Astrocyte of the cerebellum (primary cell): Measurements from ENCODE around the gene DENND4A.
"Not testable (repeated sequence)": the region's sequence is repeated elsewhere in the genome, so short reads cannot be mapped to it uniquely, and the experiment has no call there.

Experiments
- DNase-seq: peaks from one replicate; pipeline ENCODE4 v3.0.0-alpha.2; 2011; ENCODE audit warnings: low read depth
- H3K4me3 ChIP-seq: 2 replicates; pipeline ENCODE4 v1.5.1; 2011; ENCODE audit warnings: mild to moderate bottlenecking, low read depth, low read length, moderate library complexity
- in situ Hi-C: cut with HindIII; loops from 2 replicates; pipeline ENCODE4 v1.10.0; 2017; ENCODE audit warnings: low sequenced_read_pairs
- TF ChIP-seq, protein P1 (sequence below): IDR thresholded peaks from 2 replicates; pipeline ENCODE4 v1.5.1; 2012; ENCODE audit warnings: low read length, low read depth, moderate library complexity, mild to moderate bottlenecking; ENCODE audit errors: missing control alignments

The DENND4A gene

DNA sequence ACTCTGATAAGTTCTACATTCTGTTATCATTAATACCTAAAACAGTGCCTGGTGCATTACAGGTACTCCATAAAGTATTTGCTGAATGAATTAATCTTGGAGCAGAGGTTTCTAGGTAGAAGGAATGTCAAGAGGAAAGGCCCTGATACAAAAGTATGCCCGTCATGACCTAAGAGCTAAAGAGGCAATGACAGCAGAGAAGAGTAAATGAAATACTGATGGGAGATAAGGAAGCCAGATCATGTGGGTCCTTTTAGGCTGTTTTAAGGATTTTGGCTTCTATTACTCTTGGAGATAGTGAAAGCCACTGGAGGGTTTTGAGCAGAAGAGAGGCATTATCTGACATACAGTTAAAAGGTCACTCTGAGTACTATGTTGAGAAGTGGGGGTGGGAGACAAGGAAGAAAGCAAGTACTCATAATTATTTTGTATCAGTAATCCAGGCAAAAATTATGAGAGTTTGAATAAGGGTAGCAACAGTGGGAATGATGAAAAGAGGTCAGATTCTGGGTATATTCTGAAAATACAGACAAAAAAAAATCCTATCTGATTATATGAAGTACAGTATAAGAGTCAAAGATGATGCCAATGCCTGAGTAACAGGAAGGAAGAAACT, 48.3 kb downstream of the DENND4A start:
- in situ Hi-C loops: no loop called here
- H3K4me3 ChIP-seq: no peak overlapping the region
- no peak for DNase-seq
- TF ChIP-seq, protein P1, sequence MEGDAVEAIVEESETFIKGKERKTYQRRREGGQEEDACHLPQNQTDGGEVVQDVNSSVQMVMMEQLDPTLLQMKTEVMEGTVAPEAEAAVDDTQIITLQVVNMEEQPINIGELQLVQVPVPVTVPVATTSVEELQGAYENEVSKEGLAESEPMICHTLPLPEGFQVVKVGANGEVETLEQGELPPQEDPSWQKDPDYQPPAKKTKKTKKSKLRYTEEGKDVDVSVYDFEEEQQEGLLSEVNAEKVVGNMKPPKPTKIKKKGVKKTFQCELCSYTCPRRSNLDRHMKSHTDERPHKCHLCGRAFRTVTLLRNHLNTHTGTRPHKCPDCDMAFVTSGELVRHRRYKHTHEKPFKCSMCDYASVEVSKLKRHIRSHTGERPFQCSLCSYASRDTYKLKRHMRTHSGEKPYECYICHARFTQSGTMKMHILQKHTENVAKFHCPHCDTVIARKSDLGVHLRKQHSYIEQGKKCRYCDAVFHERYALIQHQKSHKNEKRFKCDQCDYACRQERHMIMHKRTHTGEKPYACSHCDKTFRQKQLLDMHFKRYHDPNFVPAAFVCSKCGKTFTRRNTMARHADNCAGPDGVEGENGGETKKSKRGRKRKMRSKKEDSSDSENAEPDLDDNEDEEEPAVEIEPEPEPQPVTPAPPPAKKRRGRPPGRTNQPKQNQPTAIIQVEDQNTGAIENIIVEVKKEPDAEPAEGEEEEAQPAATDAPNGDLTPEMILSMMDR: no peak

DNA sequence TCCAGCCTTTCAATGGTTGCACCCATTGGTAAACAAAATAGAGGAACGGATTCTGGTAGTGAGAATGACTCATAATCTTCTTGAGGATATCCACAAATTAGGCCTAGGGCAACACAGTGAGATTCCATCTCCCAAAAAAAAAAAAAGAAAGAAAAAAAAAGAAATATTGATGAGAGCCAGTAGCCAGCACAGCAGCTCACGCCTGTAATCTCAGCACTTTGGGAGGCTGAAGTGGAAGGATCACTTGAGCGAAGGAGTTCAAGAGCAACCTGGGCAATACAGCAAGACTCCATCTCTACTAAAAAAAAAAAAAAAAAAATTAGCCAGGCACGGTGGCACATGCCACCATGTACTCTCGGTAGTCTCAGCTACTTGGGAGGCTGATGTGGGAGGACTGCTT, 51.9 kb downstream of the DENND4A start:
- TF ChIP-seq, protein P1: no peak
- in situ Hi-C loops: no loop called here

DNA sequence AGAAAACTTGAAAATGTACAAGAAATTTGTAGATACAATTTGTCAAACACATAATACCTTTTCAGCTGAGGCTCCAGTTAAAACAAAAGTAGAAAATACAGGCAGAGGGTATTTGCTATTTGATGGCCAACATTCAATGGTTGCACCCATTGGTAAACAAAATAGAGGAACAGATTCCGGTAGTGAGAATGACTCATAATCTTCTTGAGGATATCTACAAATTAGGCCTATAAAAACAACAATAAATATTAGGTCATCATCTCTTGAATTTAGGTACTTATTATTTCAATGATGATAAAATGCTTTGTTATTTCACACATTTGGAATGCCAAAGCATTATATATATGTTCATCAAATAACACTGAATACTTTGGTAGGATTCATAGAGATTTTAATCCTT, 53.4 kb downstream of the DENND4A start:
- DNase-seq: no peak
- no peak overlapping the region for H3K4me3 ChIP-seq
- in situ Hi-C loops: no loop called here
- TF ChIP-seq, protein P1: no peak

More for the DNA sequence above, 51.9 kb downstream of the DENND4A start:
- DNase-seq: no peak
- no peak overlapping the region for H3K4me3 ChIP-seq

DNA sequence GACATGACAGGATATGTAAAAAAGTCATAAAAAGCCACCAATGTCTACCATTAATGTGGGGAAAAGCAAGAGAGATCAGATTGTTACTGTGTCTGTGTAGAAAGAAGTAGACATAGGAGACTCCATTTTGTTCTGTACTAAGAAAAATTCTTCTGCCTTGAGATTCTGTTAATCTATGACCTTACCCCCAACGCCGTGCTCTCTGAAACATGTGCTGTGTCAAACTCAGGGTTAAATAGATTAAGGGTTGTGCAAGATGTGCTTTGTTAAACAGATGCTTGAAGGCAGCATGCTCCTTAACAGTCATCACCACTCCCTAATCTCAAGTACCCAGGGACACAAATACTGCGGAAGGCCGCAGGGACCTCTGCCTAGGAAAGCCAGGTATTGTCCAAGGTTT, 58.5 kb downstream of the DENND4A start:
- in situ Hi-C loops, DNase-seq, H3K4me3 ChIP-seq: not testable (repeated sequence)

DNA sequence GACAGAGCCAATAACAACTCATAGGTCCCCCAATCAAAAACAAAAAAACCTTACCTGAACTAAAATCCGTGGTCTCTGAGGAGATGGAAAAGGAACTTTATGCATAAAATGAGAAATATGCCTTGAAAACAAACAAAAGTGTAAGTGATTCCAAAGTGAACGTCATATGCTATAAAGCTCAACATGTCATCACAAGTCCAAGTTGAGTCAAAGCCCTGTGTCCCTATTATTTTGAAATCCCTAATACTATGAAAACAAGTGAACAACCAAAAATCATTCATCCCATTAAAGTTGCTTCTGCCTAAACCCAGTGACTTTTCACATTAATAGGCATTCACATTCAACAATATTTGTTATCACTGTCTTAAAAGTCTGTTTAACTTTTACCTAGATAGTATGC, 59.4 kb downstream of the DENND4A start:
- in situ Hi-C loops: no loop called here

DNA sequence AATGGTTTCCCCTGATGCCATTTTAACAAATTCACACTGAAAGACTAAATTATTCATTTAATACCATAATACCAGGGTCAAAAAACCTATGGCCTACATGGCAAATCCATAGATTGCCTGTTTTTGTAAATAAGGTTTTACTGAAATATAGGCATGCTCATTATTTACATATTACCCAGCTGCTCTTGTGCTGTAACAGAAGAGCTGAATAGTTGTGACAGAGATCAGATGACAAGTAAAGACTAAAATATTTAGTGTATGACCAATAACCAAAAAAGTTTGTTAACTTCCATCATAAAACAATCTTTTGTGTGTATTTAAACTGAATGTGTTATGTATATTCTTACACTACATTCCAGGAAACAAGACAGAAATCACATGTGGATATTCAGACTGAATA, 60.2 kb downstream of the DENND4A start:
- no peak overlapping the region for H3K4me3 ChIP-seq
- TF ChIP-seq, protein P1: no peak
- no peak for DNase-seq
- in situ Hi-C loops: no loop called here

More for the DNA sequence above, 59.4 kb downstream of the DENND4A start:
- TF ChIP-seq, protein P1: no peak
- no peak overlapping the region for H3K4me3 ChIP-seq
- DNase-seq: no peak

DNA sequence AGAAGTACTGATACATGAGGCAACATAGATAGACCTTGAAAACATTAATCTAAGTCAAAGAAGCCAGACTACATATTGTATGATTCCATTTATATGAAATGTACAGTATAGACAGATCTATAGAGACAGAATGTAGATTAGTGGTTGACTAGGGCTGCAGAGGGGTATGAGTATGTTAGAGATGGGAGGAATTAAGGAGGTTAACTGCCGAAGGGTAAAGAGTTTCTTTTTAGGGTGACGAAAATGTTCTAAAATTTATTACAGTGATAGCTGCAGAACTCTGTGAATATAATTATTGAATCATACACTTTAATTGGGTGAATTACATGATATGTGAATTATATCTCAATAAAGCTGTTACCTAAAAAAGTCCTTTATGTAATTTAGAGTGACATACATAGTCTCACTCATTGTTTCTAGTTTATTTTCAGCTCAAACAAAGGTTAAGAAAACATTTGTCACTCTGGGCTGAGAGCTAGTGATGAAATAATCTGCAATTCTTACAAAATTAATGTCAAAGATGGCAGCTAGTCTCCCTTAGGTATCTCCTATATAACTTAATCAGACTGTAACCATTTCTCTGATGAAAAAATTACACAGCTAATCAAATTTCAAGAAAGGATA, 61.4 kb downstream of the DENND4A start:
- DNase-seq: no peak
- in situ Hi-C loops: no loop called here
- no peak overlapping the region for H3K4me3 ChIP-seq
- TF ChIP-seq, protein P1: no peak
